HepG2 (cell line): Measurements from ENCODE around the gene MRPS34. TPM values are rescaled to one million over a fixed set of nuclear protein-coding genes. Genes with fewer than 3 reads are reported as not detected.

ENCODE experiments used
- ATAC-seq: fragments of 200-7000 bp; cut with Tn5 transposase; 3 replicates; pipeline ENCODE4 v1.9.1; 2020; ENCODE audit warnings: mild to moderate bottlenecking, moderate library complexity
- BruUV-seq: library from RNA; stranded (reverse); fragments of 400-500 nt; replicated peaks from 2 replicates; lab custom pipeline; 2021; lab: Mats Ljungman, UMichigan
- CTCF ChIA-PET: fragments of 300-600 bp; formaldehyde crosslinking; extraction: SDS; loops from one replicate; lab custom pipeline; 2021; ENCODE audit warnings: low total read pairs, inconsistent platforms, low intra/inter-chr PET ratio; lab: Yijun Ruan, JAX
- POLR2A ChIA-PET: fragments of 350-600 bp; sonication (Branson Sonifier 250); formaldehyde crosslinking; loops from one replicate; lab custom pipeline; 2020; ENCODE audit warnings: antibody characterized with exemption, inconsistent platforms; lab: Yijun Ruan, JAX
- DNase-seq: peaks from one replicate; pipeline ENCODE4 v3.0.0-alpha.2; 2015; ENCODE audit warnings: low spot score
- FAIRE-seq: peaks from 3 replicates; lab custom pipeline; 2011; peaks lifted over from hg19 to GRCh38; lab: Jason Lieb, UNC
- H2AFZ ChIP-seq: one replicate; pipeline ENCODE4 v1.6.1; 2011; ENCODE audit warnings: low read length, inconsistent platforms
- H3K27ac ChIP-seq: fragments of 300-600 bp; 3 replicates; pipeline ENCODE4 v1.8.0; 2011; ENCODE audit warnings: mixed run types, mild to moderate bottlenecking, mixed read lengths, low read length, inconsistent platforms; ENCODE audit not compliant: insufficient read depth; ENCODE audit errors: extremely low read length
- H3K27me3 ChIP-seq, 2 experiments: fragments of 200-600 bp in 1 of 2; 2 replicates in 1 of 2; 3 replicates in 1 of 2; pipeline versions ENCODE4 v1.6.0 to v1.8.0; 2011; ENCODE audit warnings: low read length in 2 of 2, mild to moderate bottlenecking in 2 of 2, moderate library complexity in 2 of 2, inconsistent platforms in 1 of 2; ENCODE audit not compliant: insufficient read depth in 2 of 2, control insufficient read depth in 1 of 2
- H3K36me3 ChIP-seq, 2 experiments: fragments of 200-600 bp in 1 of 2; replicated peaks in 1 of 2; 2 replicates in 1 of 2; 3 replicates in 1 of 2; pipeline versions ENCODE4 v1.5.1 to v1.8.0; 2011; ENCODE audit warnings: low read length in 2 of 2, inconsistent platforms in 1 of 2; ENCODE audit not compliant: insufficient read depth in 2 of 2, control insufficient read depth in 1 of 2
- H3K4me1 ChIP-seq: 2 replicates; pipeline ENCODE4 v1.5.1; 2012; ENCODE audit warnings: low read length, inconsistent platforms; ENCODE audit not compliant: insufficient read depth
- H3K4me2 ChIP-seq: 2 replicates; pipeline ENCODE4 v1.6.0; 2011; ENCODE audit warnings: low read depth, low read length, inconsistent platforms
- H3K4me3 ChIP-seq, 3 experiments: fragments of 200-600 bp in 1 of 3; sonication (generic), shearing (Covaris generic) in 1 of 3; replicated peaks in 1 of 3; 2 replicates each; pipeline ENCODE4 v1.5.1; 2011 to 2016; ENCODE audit warnings: low read length in 3 of 3, inconsistent platforms in 2 of 3, low read depth in 2 of 3, mild to moderate bottlenecking in 2 of 3, control low read depth in 1 of 3, mixed read lengths in 1 of 3; ENCODE audit not compliant: insufficient read depth in 1 of 3
- H3K79me2 ChIP-seq: one replicate; pipeline ENCODE4 v1.6.1; 2011; ENCODE audit warnings: low read length, inconsistent platforms; ENCODE audit not compliant: insufficient read depth
- H3K9ac ChIP-seq: 2 replicates; pipeline ENCODE4 v1.6.0; 2011; ENCODE audit warnings: mild to moderate bottlenecking, low read depth, low read length, inconsistent platforms; ENCODE audit not compliant: insufficient read depth
- H3K9me3 ChIP-seq: 2 replicates; pipeline ENCODE4 v1.5.1; 2012; ENCODE audit warnings: mild to moderate bottlenecking, low read length
- H4K20me1 ChIP-seq: 2 replicates; pipeline ENCODE4 v1.6.0; 2011; ENCODE audit warnings: inconsistent platforms, mild to moderate bottlenecking, low read length, moderate library complexity; ENCODE audit not compliant: insufficient read depth
- STAG1 ChIP-seq: sonication (generic); formaldehyde crosslinking; IDR thresholded peaks from 2 replicates; pipeline ENCODE4 v1.4.0; 2020; ENCODE audit warnings: missing genetic modification reagents
- ZNF720 ChIP-seq: sonication (generic); formaldehyde crosslinking; IDR thresholded peaks from 2 replicates; pipeline ENCODE4 v1.4.0; 2020; ENCODE audit warnings: missing genetic modification reagents
- WGBS: methylation state at CpG from one replicate; pipeline ENCODE4 v1.1.6; 2017; ENCODE audit warnings: low lambda C conversion rate; 5-methylcytosine and 5-hydroxymethylcytosine counted together
- in situ Hi-C: cut with HindIII; loops from 2 replicates; pipeline ENCODE4 v1.10.0; 2017; ENCODE audit warnings: low pct_unique_long_range_greater_than_20kb; ENCODE audit not compliant: extremely low pct_ligation_motif_present
- intact Hi-C: fragments of 100-400 bp; cut with micrococcal nuclease; formaldehyde crosslinking; loops from one replicate; pipeline ENCODE4 v1.10.0; 2022; ENCODE audit not compliant: unreplicated experiment
- polyA plus RNA-seq, 8 experiments: library from polyadenylated mRNA; depleted of rRNA in 3 of 8; stranded (reverse) in 7 of 8; unstranded in 1 of 8; fragments of >200 nt; fragmentation: Illumina TruSeq in 4 of 8; extraction: Trizol in 4 of 8; gene quantifications; 2 replicates each; pipeline versions ENCODE4 v1.2.1 to v1.2.3, GENCODE V29; 2011 to 2016; ENCODE audit warnings: low read depth in 4 of 8, missing spikeins in 1 of 8, mixed read lengths in 1 of 8; ENCODE audit not compliant: insufficient read depth in 1 of 8
- total RNA-seq, 5 experiments: library from RNA; depleted of rRNA; stranded (reverse); fragments of >200 nt; fragmentation: Illumina TruSeq; extraction: Trizol; gene quantifications; 2 replicates each; pipeline ENCODE4 v1.2.3, GENCODE V29; 2016; ENCODE audit warnings: low read depth in 1 of 5
- TF ChIP-seq, protein P1 (sequence below): sonication (generic); formaldehyde crosslinking; IDR thresholded peaks from 2 replicates; pipeline ENCODE4 v1.4.0; 2020; ENCODE audit warnings: missing genetic modification reagents
- TF ChIP-seq, protein P2 (sequence below): sonication (generic); formaldehyde crosslinking; IDR thresholded peaks from 2 replicates; pipeline ENCODE4 v1.5.1; 2020; ENCODE audit warnings: mild to moderate bottlenecking, moderate library complexity, missing genetic modification reagents
- TF ChIP-seq, protein P3 (sequence below): sonication (generic); formaldehyde crosslinking; IDR thresholded peaks from 2 replicates; pipeline ENCODE4 v1.5.0; 2020; ENCODE audit warnings: mild to moderate bottlenecking, missing genetic modification reagents, moderate library complexity
- TF ChIP-seq, protein P4 (sequence below): sonication (generic); formaldehyde crosslinking; IDR thresholded peaks from 2 replicates; pipeline ENCODE4 v1.4.0; 2020; ENCODE audit warnings: missing genetic modification reagents, mild to moderate bottlenecking, borderline replicate concordance
- TF ChIP-seq, protein P5 (sequence below): sonication (generic); formaldehyde crosslinking; IDR thresholded peaks from 2 replicates; pipeline ENCODE4 v1.4.0; 2020; ENCODE audit warnings: missing genetic modification reagents, borderline replicate concordance

MRPS34 gene
- total and polyA plus RNA-seq, 2 of the 13 experiments (the other 11 are each of a cell fraction or from before 2014, with no cell fraction given), result 63.5 to 131 TPM

DNA sequence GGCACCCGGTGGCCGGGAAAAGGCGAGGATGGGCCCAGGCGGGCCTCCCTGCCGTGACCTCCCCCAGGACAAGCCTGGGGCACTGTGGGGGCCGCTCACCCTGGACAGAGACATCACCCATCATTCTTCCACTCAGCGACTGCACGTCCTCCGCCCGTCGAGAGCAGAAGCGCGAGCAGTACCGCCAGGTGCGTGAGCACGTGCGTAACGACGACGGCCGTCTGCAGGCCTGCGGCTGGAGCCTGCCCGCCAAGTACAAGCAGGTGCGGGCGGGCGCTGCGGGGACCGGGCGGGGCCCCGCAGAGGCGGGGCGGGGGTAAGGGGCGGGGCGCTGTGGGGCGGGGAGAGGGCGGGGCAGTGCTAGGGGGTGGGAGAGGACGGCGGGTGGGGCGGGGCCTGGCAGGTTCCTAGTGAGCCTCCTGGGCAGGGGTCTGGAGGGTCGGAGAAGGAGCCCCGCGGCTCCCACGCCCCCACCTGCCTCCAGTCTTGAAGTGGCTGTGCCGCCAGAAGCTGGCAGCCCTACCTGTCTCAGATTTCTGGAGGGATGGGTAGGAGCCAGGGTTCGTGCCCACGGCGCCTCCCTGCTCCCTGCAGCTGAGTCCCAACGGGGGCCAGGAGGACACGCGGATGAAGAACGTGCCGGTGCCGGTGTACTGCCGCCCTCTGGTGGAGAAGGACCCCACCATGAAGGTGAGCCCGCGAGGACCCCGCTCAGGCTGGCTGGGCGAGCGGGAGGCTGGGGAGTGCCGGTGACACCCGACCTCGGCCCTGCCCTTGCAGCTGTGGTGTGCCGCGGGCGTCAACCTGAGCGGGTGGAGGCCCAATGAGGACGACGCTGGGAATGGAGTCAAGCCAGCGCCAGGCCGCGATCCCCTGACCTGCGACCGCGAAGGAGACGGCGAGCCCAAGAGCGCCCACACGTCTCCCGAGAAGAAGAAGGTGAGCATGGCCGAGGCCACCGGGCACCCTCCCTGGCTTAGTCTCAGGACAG, 9.1 kb downstream of the MRPS34 start:
- Histone ChIP-seq H3K79me2 (no peaks in the 10 kb centered on the region), H3K4me1 (no peaks in the 10 kb centered on the region), H4K20me1 (no peaks in the 10 kb centered on the region), H3K36me3 (peaks cover 23 to 37% of the 10 kb centered on the region in 2 experiments; a peak in 4 of 5 replicates), H3K27me3 (no peaks in the 10 kb centered on the region), H3K9ac (no peak overlapping the region), H2AFZ (no peak overlapping the region), H3K27ac (no peak overlapping the region), H3K4me3 (no peak overlapping the region), H3K4me2 (no peak overlapping the region), H3K9me3 (no peaks in the 10 kb centered on the region)
- FAIRE-seq (no peak), DNase-seq (no peak), ATAC-seq (peak; percentile 2; the same call in 1 of the 3 replicates)
- intact Hi-C loops (no loop called here), in situ Hi-C loops (no loop called here)
- ChIA-PET POLR2A (no interaction called here), CTCF (no interaction called here)
- no TSS peak for BruUV-seq
- 97% methylated on average over 66 of the region's 81 CpGs for WGBS
- TF ChIP-seq STAG1 (CRISPR knock-in tag) (peak; percentile 39), ZNF720 (CRISPR knock-in tag) (no peak)
- TF ChIP-seq, protein P1, sequence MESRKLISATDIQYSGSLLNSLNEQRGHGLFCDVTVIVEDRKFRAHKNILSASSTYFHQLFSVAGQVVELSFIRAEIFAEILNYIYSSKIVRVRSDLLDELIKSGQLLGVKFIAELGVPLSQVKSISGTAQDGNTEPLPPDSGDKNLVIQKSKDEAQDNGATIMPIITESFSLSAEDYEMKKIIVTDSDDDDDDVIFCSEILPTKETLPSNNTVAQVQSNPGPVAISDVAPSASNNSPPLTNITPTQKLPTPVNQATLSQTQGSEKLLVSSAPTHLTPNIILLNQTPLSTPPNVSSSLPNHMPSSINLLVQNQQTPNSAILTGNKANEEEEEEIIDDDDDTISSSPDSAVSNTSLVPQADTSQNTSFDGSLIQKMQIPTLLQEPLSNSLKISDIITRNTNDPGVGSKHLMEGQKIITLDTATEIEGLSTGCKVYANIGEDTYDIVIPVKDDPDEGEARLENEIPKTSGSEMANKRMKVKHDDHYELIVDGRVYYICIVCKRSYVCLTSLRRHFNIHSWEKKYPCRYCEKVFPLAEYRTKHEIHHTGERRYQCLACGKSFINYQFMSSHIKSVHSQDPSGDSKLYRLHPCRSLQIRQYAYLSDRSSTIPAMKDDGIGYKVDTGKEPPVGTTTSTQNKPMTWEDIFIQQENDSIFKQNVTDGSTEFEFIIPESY (CRISPR knock-in tag), result peak; percentile 99
- TF ChIP-seq, protein P2, sequence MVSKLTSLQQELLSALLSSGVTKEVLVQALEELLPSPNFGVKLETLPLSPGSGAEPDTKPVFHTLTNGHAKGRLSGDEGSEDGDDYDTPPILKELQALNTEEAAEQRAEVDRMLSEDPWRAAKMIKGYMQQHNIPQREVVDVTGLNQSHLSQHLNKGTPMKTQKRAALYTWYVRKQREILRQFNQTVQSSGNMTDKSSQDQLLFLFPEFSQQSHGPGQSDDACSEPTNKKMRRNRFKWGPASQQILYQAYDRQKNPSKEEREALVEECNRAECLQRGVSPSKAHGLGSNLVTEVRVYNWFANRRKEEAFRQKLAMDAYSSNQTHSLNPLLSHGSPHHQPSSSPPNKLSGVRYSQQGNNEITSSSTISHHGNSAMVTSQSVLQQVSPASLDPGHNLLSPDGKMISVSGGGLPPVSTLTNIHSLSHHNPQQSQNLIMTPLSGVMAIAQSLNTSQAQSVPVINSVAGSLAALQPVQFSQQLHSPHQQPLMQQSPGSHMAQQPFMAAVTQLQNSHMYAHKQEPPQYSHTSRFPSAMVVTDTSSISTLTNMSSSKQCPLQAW (CRISPR knock-in tag), result no peak
- TF ChIP-seq, protein P3, sequence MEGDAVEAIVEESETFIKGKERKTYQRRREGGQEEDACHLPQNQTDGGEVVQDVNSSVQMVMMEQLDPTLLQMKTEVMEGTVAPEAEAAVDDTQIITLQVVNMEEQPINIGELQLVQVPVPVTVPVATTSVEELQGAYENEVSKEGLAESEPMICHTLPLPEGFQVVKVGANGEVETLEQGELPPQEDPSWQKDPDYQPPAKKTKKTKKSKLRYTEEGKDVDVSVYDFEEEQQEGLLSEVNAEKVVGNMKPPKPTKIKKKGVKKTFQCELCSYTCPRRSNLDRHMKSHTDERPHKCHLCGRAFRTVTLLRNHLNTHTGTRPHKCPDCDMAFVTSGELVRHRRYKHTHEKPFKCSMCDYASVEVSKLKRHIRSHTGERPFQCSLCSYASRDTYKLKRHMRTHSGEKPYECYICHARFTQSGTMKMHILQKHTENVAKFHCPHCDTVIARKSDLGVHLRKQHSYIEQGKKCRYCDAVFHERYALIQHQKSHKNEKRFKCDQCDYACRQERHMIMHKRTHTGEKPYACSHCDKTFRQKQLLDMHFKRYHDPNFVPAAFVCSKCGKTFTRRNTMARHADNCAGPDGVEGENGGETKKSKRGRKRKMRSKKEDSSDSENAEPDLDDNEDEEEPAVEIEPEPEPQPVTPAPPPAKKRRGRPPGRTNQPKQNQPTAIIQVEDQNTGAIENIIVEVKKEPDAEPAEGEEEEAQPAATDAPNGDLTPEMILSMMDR (CRISPR knock-in tag), result peak; percentile 48
- TF ChIP-seq, protein P4, sequence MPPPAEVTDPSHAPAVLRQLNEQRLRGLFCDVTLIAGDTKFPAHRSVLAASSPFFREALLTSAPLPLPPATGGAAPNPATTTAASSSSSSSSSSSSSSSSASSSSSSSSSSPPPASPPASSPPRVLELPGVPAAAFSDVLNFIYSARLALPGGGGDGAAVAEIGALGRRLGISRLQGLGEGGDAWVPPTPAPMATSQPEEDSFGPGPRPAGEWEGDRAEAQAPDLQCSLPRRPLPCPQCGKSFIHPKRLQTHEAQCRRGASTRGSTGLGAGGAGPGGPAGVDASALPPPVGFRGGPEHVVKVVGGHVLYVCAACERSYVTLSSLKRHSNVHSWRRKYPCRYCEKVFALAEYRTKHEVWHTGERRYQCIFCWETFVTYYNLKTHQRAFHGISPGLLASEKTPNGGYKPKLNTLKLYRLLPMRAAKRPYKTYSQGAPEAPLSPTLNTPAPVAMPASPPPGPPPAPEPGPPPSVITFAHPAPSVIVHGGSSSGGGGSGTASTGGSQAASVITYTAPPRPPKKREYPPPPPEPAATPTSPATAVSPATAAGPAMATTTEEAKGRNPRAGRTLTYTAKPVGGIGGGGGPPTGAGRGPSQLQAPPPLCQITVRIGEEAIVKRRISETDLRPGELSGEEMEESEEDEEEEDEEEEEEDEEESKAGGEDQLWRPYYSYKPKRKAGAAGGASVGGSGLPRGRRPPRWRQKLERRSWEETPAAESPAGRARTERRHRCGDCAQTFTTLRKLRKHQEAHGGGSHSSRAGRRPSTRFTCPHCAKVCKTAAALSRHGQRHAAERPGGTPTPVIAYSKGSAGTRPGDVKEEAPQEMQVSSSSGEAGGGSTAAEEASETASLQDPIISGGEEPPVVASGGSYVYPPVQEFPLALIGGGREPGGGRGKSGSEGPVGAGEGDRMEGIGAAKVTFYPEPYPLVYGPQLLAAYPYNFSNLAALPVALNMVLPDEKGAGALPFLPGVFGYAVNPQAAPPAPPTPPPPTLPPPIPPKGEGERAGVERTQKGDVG, result peak; percentile 47; the same call in 1 of the 2 replicates
- TF ChIP-seq, protein P5, sequence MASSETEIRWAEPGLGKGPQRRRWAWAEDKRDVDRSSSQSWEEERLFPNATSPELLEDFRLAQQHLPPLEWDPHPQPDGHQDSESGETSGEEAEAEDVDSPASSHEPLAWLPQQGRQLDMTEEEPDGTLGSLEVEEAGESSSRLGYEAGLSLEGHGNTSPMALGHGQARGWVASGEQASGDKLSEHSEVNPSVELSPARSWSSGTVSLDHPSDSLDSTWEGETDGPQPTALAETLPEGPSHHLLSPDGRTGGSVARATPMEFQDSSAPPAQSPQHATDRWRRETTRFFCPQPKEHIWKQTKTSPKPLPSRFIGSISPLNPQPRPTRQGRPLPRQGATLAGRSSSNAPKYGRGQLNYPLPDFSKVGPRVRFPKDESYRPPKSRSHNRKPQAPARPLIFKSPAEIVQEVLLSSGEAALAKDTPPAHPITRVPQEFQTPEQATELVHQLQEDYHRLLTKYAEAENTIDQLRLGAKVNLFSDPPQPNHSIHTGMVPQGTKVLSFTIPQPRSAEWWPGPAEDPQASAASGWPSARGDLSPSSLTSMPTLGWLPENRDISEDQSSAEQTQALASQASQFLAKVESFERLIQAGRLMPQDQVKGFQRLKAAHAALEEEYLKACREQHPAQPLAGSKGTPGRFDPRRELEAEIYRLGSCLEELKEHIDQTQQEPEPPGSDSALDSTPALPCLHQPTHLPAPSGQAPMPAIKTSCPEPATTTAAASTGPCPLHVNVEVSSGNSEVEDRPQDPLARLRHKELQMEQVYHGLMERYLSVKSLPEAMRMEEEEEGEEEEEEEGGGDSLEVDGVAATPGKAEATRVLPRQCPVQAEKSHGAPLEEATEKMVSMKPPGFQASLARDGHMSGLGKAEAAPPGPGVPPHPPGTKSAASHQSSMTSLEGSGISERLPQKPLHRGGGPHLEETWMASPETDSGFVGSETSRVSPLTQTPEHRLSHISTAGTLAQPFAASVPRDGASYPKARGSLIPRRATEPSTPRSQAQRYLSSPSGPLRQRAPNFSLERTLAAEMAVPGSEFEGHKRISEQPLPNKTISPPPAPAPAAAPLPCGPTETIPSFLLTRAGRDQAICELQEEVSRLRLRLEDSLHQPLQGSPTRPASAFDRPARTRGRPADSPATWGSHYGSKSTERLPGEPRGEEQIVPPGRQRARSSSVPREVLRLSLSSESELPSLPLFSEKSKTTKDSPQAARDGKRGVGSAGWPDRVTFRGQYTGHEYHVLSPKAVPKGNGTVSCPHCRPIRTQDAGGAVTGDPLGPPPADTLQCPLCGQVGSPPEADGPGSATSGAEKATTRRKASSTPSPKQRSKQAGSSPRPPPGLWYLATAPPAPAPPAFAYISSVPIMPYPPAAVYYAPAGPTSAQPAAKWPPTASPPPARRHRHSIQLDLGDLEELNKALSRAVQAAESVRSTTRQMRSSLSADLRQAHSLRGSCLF (CRISPR knock-in tag), result no peak
